ENCODE measurements around the gene USP34.
"Not testable (repeated sequence)": the region's sequence is repeated elsewhere in the genome, so short reads cannot be mapped to it uniquely, and the experiment has no call there.

Gene USP34

DNA sequence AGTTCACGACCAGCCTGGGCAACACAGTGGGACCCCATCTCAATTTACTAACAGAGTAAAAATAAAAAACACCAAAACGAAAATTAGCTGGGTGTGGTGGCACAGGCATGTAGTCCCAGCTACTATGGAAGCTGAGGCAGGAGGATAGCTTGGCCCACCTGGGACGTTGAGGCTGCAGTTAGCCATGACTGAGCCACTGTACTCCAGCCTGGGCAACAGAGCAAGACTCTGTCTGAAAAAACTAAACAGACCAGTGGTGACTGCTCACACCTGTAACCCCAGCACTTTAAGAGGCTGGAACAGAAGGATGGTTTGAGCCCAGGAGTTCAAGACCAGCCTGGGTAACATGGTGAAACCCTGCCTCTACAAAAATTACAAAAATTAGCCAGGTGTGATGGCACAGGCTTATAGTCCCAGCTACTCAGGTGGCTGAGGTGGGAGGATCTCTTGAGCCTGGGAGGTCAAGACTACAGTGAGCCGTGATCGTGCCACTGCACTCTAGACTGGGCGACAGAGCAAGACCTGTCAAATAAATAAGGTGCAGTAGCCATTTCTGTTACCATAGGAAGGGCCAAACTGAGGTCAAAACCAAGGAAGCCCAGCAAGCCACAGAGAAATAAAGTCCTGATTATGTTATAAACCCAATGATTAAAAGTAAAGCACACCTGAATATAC lies 14.0 kb downstream of the USP34 start:
- no peak for DNase-seq

DNA sequence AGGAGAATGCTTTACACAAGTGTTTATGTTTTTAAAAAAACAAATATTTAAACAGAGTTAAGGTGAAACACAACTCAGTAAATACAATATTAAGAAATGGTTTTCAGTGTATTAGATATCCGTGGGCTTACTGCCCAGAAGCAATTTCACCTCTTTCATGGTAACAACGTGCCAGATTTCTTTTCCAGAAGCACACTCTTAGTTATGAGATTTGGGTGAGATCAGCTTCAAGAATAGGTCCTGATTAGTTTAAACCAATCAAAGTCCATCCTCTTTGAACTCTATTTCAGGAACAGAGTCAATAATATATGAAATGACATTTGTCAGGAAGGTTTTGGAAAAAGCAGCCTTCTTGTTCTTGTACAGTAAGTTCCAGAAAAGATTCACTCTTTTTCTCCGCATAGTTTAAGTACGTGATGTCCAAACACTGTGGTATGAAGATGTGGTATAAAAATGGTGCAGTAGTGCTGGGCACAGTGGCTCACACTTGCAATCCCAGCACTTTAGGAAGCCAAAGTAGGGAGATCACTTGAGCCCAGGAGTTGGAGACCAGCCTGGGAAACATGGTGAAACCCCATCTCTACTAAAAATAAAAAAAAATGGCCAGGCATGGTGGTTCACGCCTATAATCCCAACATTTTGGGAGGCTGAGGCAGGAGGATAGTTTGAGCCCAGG lies 14.7 kb downstream of the USP34 start:
- DNase-seq, result no peak

DNA sequence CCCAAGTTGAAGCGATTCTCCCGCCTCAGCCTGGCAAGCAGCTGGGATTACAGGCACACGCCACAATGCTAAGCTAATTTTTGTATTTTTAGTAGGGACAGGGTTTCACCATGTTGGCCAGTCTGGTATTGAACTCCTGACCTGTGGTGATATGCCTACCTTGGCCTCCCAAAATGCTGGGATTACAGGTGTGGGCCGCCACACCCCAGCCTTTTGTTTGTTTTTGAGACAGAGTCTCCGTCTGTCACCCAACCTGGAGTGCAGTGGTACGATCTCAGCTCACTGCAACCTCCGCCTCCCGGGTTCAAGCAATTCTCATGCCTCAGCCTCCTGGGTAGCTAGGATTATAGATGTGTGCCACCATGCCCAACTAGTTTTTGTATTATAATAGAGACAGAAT lies 15.9 kb downstream of the USP34 start:
- DNase-seq, result not testable (repeated sequence)

DNA sequence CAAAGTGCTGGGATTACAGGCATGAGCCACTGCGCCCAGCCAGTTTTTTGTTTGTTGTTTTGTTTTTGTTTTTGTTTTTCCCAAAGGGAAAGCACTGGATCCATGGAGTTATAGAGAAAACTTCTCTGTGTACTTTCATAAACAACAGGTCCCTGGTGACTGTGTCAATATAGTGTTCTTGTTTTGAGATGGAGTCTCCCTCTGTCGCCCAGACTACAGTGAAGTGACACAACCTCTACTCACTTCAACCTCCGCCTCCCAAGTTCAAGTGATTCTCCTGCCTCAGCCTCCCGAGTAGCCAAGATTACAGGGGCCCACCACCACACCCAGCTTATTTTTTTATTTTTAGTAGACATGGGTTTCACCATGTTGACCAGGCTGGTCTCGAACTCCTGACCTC lies 16.5 kb downstream of the USP34 start:
- DNase-seq, result no peak

DNA sequence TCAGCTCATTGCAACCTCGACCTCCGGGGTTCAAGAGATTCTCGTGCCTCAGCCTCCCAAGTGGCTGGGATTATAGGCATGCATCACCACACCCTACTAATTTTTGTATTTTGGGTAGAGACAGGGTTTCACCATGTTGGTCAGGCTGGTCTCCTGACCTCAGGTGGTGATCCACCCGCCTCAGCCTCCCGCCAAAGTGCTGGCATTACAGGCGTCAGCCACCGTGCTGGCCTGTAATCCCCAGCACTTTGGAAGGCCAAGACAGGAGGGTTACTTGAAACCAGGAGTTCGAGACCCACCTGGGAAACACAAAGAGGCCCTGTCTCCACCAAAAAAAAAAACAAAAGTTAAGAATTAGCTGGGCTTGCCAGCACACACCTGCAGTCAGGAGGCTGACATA lies 18.5 kb downstream of the USP34 start:
- DNase-seq, result no peak

DNA sequence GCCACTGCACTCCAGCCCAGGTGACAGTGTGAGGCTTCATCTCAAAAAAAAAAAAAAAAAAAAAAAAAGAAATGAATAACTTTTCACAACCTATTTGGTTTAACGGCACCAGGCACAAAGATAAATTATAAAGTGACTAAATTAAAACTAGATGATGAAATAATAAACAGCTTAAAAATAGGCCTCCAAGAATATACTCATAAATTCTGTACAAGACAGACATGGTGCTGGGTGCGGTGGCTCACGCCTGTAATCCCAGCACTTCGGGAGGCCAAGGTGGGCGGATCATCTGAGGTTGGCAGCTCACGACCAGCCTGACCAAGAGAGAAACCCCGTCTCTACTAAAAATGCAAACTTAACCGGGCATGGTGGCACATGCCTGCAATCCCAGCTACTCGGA lies 19.7 kb downstream of the USP34 start:
- DNase-seq, result no peak

DNA sequence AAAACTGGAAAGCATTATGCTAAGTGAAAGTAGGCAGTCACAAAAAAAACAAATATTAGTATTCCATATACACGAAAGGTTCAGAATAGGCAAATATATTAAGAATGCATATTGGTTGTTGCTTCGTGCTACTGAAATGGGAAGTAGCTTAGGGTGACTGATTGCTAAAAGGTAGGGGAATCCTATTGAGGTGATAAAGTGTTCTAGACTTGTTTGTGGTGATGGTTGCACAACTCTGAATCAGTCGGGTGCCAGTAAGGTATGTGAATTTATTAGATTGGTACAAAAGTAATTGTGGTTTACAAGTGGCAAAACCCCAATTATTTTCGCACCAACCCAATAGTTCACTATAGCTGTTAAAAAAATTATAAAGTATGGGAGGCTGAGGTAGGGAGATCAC lies 20.7 kb downstream of the USP34 start:
- DNase-seq, result no peak

DNA sequence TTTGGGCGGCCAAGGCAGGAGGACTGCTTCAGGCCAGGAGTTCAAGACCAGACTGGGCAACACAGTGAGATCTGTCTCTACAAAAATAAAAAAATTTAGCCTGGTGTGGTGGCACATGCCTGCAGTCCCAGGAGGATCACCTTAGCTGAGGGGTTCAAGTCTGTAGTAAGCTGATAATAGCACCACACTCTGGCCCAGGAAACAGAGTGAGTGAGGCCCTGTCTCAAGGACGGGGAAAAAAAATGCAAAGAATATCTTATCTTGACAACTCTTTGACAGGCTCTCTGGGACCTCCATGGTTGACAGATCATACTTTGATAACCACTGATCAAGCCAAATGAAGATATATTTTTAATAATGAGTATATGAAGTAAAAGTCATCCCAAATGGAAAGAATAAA lies 22.7 kb downstream of the USP34 start:
- no peak for DNase-seq

- not testable (repeated sequence) for DNase-seq
Measured at GRCh38 chr2:61446971-61447370, 23.9 kb downstream of the USP34 start.

GRCh38 chr2:61443342-61444041 lies 27.4 kb downstream of the USP34 start:
- no peak for DNase-seq

GRCh38 chr2:61439241-61440002 lies 31.5 kb downstream of the USP34 start:
- DNase-seq, result peak; percentile 2

DNA sequence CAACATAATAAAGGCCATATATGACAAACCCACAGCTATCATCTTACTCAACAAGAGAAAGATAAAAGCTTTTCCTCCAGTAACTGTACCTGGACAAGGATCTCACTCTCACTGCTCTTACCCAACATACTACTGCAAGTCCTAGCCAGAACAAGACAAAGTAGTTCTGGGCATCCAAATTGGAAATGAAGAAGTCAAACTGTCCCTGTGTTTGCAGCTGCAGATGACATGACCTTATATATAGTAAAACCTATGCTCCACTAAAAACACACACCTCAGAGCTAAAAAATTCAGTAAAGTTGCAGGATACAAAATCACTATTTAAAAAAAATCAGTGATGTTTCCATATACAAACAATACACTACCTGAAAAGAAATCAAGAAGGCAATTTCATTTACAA lies 32.2 kb downstream of the USP34 start:
- no peak for DNase-seq

- no peak for DNase-seq
Measured at GRCh38 chr2:61437170-61437569, 33.7 kb downstream of the USP34 start.

- DNase-seq, result no peak
Measured at GRCh38 chr2:61436092-61436491, 34.8 kb downstream of the USP34 start.

DNA sequence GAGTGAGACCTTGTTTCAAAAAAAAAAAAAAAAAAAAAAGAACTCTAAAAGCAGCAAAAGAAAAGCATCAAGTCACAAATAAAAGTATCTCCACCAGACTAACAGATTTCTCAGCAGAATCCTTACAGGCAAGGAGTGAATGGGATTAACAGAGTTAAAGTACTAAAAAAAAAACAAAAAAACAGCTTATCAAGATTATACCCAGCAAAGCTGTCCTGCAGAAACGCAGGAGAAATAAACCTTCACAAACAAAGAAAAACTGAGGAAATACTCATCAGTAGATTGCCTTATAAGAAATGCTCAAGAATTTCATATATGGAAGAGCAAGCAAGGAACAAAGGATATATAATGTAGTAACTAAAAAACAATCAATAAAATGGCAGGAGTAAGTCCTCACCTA lies 35.6 kb downstream of the USP34 start:
- DNase-seq, result no peak

- no peak for DNase-seq
Measured at GRCh38 chr2:61434314-61434713, 36.6 kb downstream of the USP34 start.

DNA sequence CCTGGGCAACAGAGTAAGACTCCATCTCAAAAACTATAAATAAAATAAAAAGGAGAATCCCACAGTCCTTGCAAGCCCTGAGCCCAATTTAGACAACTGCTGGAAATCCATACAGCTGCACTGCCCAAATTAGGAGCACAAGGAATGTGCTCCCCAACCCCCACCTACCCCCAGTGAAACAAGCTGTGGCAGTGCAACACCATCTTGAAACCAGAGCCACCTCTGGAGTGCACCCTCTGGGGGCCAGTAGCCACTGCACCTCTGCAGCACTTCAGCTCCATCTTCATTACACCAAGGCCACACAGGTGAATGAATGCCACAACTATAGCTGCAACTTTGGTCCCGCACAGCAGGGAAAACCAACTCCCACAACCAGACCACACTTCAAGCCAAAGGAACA lies 37.3 kb downstream of the USP34 start:
- no peak for DNase-seq

DNA sequence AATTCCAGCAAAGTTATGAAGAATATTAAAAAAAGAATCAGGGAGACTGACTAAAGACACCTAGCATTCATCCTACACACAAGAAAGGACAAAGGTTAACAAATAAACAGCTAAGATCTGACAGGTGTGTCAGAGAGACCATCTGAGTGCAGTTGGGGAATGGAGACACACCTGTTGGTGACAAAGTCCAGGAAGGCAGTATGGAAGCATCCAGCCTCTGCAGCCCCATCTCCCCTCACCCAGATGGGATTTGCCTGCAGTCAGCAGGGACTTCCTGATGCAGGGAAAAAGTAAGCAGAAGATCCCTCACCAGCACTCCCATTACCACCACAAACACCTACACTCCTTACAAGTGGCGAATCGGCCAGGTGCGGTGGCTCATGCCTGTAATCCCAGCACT lies 37.9 kb downstream of the USP34 start:
- DNase-seq, result no peak

DNA sequence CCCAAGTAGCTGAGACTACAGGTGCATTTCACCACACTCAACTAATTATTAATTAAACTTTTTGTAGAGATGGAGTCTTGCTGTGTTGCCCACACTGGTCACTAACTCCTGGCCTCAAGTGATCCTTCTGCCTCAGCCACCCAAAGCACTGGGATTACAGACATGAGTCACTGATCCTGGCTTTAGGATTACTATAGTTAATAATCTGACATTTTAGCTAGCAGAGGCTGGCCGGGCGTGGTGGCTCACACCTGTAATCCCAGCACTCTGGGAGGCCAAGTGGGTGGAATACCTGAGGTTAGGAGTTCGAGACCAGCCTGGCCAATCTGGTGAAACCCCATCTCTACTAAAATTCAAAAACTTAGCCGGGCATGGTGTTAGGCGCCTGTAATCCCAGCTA lies 39.5 kb downstream of the USP34 start:
- no peak for DNase-seq

DNA sequence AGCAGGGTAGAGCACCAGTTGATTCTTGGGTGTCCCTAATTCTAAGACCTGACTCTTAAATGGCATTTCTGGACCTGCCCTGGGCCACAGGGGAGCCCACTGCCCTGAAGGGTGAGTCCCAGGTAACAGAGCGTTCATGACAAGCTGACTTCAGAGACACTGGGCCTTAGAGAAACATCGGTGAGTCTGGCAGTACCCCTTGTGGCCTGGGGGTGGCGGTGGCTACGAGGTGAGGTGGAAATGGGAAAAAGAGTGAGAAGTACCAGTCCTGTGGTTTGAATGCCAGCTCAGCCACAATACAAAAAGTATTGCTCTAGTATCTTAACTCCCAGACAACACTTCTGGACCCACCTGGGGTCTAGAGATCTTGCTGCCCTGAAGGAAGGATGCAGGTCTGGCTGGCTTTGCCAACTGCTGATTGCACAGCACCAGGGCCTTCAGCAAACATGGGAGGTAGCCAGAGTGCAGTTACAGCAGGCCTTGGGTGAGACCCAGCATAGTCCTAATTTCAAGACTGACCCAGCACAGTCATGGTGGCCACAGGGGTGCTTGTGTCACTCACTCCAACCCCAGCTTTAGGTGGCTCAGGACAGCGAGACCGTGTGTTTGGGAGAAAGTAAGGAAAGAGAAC lies 44.5 kb downstream of the USP34 start:
- no peak for DNase-seq

- DNase-seq, result no peak
Measured at GRCh38 chr2:61425605-61426155, 45.2 kb downstream of the USP34 start.

DNA sequence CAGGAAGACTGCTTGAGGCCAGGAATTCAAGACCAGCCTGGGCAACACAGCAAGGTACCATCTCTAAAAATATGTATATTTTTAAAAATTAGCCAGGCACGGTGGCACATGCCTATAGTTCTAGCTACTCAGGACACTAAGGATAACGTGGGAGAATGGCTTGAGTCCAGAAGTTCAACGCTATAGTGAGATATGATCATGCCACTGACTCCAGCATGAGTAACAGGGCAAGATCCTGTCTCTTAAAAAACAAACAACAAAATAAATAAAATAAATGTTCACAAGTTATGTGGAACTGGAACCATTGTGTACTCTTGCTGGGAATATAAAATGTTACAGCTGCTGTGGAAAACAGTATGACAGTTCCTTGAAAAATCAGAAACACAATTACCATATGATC lies 47.2 kb downstream of the USP34 start:
- DNase-seq, result no peak

DNA sequence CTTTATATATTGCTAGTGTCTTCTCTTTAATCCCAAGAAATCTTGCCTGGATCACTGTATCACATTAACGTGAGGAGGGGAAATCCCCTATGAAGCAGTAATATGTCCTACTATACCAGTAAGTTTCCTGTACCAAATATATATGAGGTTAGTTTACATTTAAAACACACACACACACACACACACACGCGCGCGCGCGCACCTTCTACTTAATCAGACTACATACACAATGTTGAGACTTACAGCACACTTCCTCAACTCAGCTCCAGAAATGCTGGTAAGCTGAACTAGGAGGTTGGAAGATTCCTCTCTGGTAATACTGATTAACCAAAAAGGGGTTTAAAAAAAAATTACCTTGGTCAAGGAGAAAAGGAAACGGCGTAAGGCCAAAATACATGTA lies 49.3 kb downstream of the USP34 start:
- no peak for DNase-seq
